GM23248 (cell line): ENCODE measurements around the gene BMPR2. TPM values are rescaled to one million over a fixed set of nuclear protein-coding genes. Genes with fewer than 3 reads are reported as not detected.
A peak's percentile ranks its signal among the peaks of the same experiment; 100 is the strongest.
"Not testable (repeated sequence)": the region's sequence is repeated elsewhere in the genome, so short reads cannot be mapped to it uniquely, and the experiment has no call there.

Experiments
- DNase-seq: peaks from one replicate; pipeline ENCODE4 v3.0.0-alpha.2; 2015
- H2AFZ ChIP-seq: fragments of 200-600 bp; sonication (generic); 2 replicates; pipeline ENCODE4 v1.6.1; 2016; ENCODE audit warnings: antibody characterized with exemption
- H3F3A ChIP-seq: fragments of 200-600 bp; sonication (generic); 2 replicates; pipeline ENCODE4 v1.6.1; 2016; ENCODE audit warnings: mild to moderate bottlenecking, antibody characterized with exemption, mixed run types; ENCODE audit not compliant: insufficient read depth
- H3K27ac ChIP-seq: fragments of 200-600 bp; sonication (generic); 2 replicates; pipeline ENCODE4 v1.5.1; 2016; ENCODE audit warnings: mild to moderate bottlenecking
- H3K27me3 ChIP-seq: fragments of 200-600 bp; sonication (generic); replicated peaks from 2 replicates; pipeline ENCODE4 v1.6.1; 2016; ENCODE audit warnings: mild to moderate bottlenecking; ENCODE audit not compliant: insufficient read depth
- H3K36me3 ChIP-seq: fragments of 200-600 bp; sonication (generic); 2 replicates; pipeline ENCODE4 v1.6.1; 2016; ENCODE audit warnings: low read depth, mild to moderate bottlenecking
- H3K4me1 ChIP-seq: fragments of 200-600 bp; sonication (generic); 2 replicates; pipeline ENCODE4 v1.6.1; 2016; ENCODE audit warnings: mild to moderate bottlenecking; ENCODE audit not compliant: insufficient read depth
- H3K4me2 ChIP-seq: fragments of 200-600 bp; sonication (generic); one replicate; pipeline ENCODE4 v1.6.1; 2016; ENCODE audit warnings: mild to moderate bottlenecking; ENCODE audit not compliant: unreplicated experiment
- H3K4me3 ChIP-seq: fragments of 200-600 bp; sonication (generic); 2 replicates; pipeline ENCODE4 v1.5.1; 2016; ENCODE audit warnings: mild to moderate bottlenecking
- H3K79me2 ChIP-seq: fragments of 200-600 bp; sonication (generic); 2 replicates; pipeline ENCODE4 v1.6.1; 2016; ENCODE audit warnings: mild to moderate bottlenecking; ENCODE audit not compliant: insufficient read depth
- H3K9ac ChIP-seq: fragments of 200-600 bp; sonication (generic); 2 replicates; pipeline ENCODE4 v1.6.1; 2016; ENCODE audit warnings: mild to moderate bottlenecking
- H3K9me2 ChIP-seq: fragments of 200-600 bp; sonication (generic); 2 replicates; pipeline ENCODE4 v1.6.1; 2016; ENCODE audit warnings: mixed run types, mild to moderate bottlenecking, moderate library complexity; ENCODE audit not compliant: insufficient read depth
- H3K9me3 ChIP-seq: fragments of 200-600 bp; sonication (generic); one replicate; pipeline ENCODE4 v1.6.1; 2017; ENCODE audit warnings: low read depth
- H4K20me1 ChIP-seq: fragments of 200-600 bp; sonication (generic); 2 replicates; pipeline ENCODE4 v1.6.0; 2016; ENCODE audit not compliant: insufficient read depth
- EZH2 ChIP-seq: fragments of 200-600 bp; sonication (generic); IDR thresholded peaks from 2 replicates; pipeline ENCODE4 v1.6.1; 2018; ENCODE audit warnings: antibody characterized with exemption, mild to moderate bottlenecking; ENCODE audit not compliant: insufficient read depth, poor library complexity, severe bottlenecking
- EZH2phosphoT487 ChIP-seq: fragments of 200-600 bp; sonication (generic); IDR thresholded peaks from 2 replicates; pipeline ENCODE4 v1.6.1; 2018; ENCODE audit warnings: antibody characterized with exemption, moderate library complexity, mild to moderate bottlenecking, low read depth; ENCODE audit not compliant: insufficient read depth
- WGBS, 2 experiments: methylation state at CpG; one replicate each; pipeline ENCODE4 v1.1.6; 2015 to 2017; ENCODE audit warnings: low lambda C conversion rate in 2 of 2, low coverage in 1 of 2; ENCODE audit errors: missing lambda C conversion rate in 2 of 2; 5-methylcytosine and 5-hydroxymethylcytosine counted together
- in situ Hi-C: fragments of 300-500 bp; cut with MboI; formaldehyde crosslinking; loops from 2 replicates; pipeline ENCODE4 v1.15.0; 2020
- polyA plus RNA-seq: library from polyadenylated mRNA; unstranded; fragments of >200 nt; fragmentation: Nextera tagmentation; extraction: Ambion mirVana; gene quantifications from 2 replicates; pipeline ENCODE4 v1.2.1, GENCODE V29; 2016
- total RNA-seq: library from RNA; depleted of rRNA; stranded (reverse); fragments of >200 nt; shearing (Covaris generic); gene quantifications from 2 replicates; pipeline ENCODE4 v1.2.3, GENCODE V29; 2014

BMPR2 gene
- total and polyA plus RNA-seq, 2 experiments from 2014 or later, result 17.8 to 31.3 TPM

GRCh38 chr2:202542142-202542541 is 166.0 kb downstream of the BMPR2 start:
- no peak overlapping the region for H2AFZ ChIP-seq
- DNase-seq, result no peak
- no peak overlapping the region for H3K4me2 ChIP-seq
- in situ Hi-C loops, result no loop called here
- H3K79me2 ChIP-seq, result 0 out of 2 replicates have a peak, but pooled peaks cover 7% of the 10 kb centered on the region
- H3K9me2 ChIP-seq, result no peaks in the 10 kb centered on the region
- no peaks in the 10 kb centered on the region for H3K4me1 ChIP-seq
- H3F3A ChIP-seq, result no peaks in the 10 kb centered on the region
- no peak overlapping the region for H3K27ac ChIP-seq
- H3K9me3 ChIP-seq, result no peaks in the 10 kb centered on the region
- no peaks in the 10 kb centered on the region for H4K20me1 ChIP-seq
- no peak for TF ChIP-seq EZH2
- no peak for TF ChIP-seq EZH2phosphoT487
- H3K36me3 ChIP-seq, result no peaks in the 10 kb centered on the region
- no peak overlapping the region for H3K4me3 ChIP-seq
- WGBS, 2 experiments, result 18 to 22% methylated on average over 3 of the region's 3 CpGs
- no peaks in the 10 kb centered on the region for H3K27me3 ChIP-seq
- no peak overlapping the region for H3K9ac ChIP-seq

- H3K4me2 ChIP-seq, result no peak overlapping the region
- no peaks in the 10 kb centered on the region for H3K27me3 ChIP-seq
- H2AFZ ChIP-seq, result no peak overlapping the region
- no peaks in the 10 kb centered on the region for H3K9me3 ChIP-seq
- H3K9me2 ChIP-seq, result no peaks in the 10 kb centered on the region
- WGBS, 2 experiments, result 38 to 50% methylated on average over 1 of the region's 1 CpG
- H3K79me2 ChIP-seq, result no peaks in the 10 kb centered on the region
- no peak for TF ChIP-seq EZH2phosphoT487
- TF ChIP-seq EZH2, result no peak
- peak; percentile 24 for DNase-seq
- in situ Hi-C loops, result no loop called here
- no peak overlapping the region for H3K27ac ChIP-seq
- no peaks in the 10 kb centered on the region for H3F3A ChIP-seq
- H4K20me1 ChIP-seq, result no peaks in the 10 kb centered on the region
- H3K36me3 ChIP-seq, result no peaks in the 10 kb centered on the region
- no peak overlapping the region for H3K4me3 ChIP-seq
- H3K4me1 ChIP-seq, result no peaks in the 10 kb centered on the region
- no peak overlapping the region for H3K9ac ChIP-seq
Measured at GRCh38 chr2:202545523-202545922, 169.4 kb downstream of the BMPR2 start.

- Histone ChIP-seq H3K4me3 (no peak overlapping the region), H3K9me3 (no peaks in the 10 kb centered on the region), H2AFZ (no peak overlapping the region), H3F3A (no peaks in the 10 kb centered on the region), H3K9ac (no peak overlapping the region), H3K27ac (no peak overlapping the region), H4K20me1 (no peaks in the 10 kb centered on the region), H3K79me2 (no peaks in the 10 kb centered on the region), H3K36me3 (no peaks in the 10 kb centered on the region), H3K9me2 (no peaks in the 10 kb centered on the region), H3K27me3 (no peaks in the 10 kb centered on the region), H3K4me2 (no peak overlapping the region), H3K4me1 (no peaks in the 10 kb centered on the region)
- DNase-seq, result no peak
- WGBS, 2 experiments, result 78 to 86% methylated on average over 2 of the region's 2 CpGs
- in situ Hi-C loops, result no loop called here
- TF ChIP-seq EZH2 (no peak), EZH2phosphoT487 (no peak)
Measured at GRCh38 chr2:202545931-202546330, 169.8 kb downstream of the BMPR2 start.

GRCh38 chr2:202546499-202547141 is 170.5 kb downstream of the BMPR2 start:
- H3K27ac ChIP-seq, H3K4me1 ChIP-seq, H4K20me1 ChIP-seq, H3K9me3 ChIP-seq, H3K4me2 ChIP-seq, H2AFZ ChIP-seq, DNase-seq, H3K36me3 ChIP-seq, H3K79me2 ChIP-seq, in situ Hi-C loops, H3K4me3 ChIP-seq, H3K9me2 ChIP-seq, H3F3A ChIP-seq, H3K27me3 ChIP-seq, H3K9ac ChIP-seq: not testable (repeated sequence)
- WGBS, 2 experiments, result 95 to 96% methylated on average over 13 of the region's 13 CpGs

- TF ChIP-seq EZH2phosphoT487 (no peak), EZH2 (no peak)
- no peaks in the 10 kb centered on the region for H3K79me2 ChIP-seq
- no peak overlapping the region for H3K4me3 ChIP-seq
- no peak overlapping the region for H3K9ac ChIP-seq
- no peaks in the 10 kb centered on the region for H3F3A ChIP-seq
- no peak for DNase-seq
- no peak overlapping the region for H2AFZ ChIP-seq
- H3K27ac ChIP-seq, result no peak overlapping the region
- in situ Hi-C loops, result no loop called here
- WGBS, 2 experiments, result 81 to 88% methylated on average over 2 of the region's 2 CpGs
- H3K9me2 ChIP-seq, result no peaks in the 10 kb centered on the region
- H3K9me3 ChIP-seq, result no peaks in the 10 kb centered on the region
- no peaks in the 10 kb centered on the region for H3K4me1 ChIP-seq
- H4K20me1 ChIP-seq, result no peaks in the 10 kb centered on the region
- peaks cover 12% of the 10 kb centered on the region; the same call in 1 of the 2 replicates for H3K36me3 ChIP-seq
- H3K27me3 ChIP-seq, result no peaks in the 10 kb centered on the region
- no peak overlapping the region for H3K4me2 ChIP-seq
Measured at GRCh38 chr2:202548240-202548639, 172.1 kb downstream of the BMPR2 start.

- in situ Hi-C loops, result not testable (repeated sequence)
- 89 to 90% methylated on average over 10 of the region's 10 CpGs for WGBS, 2 experiments
Measured at GRCh38 chr2:202551000-202551399, 174.9 kb downstream of the BMPR2 start.

More at GRCh38 chr2:202551000-202551399, 174.9 kb downstream of the BMPR2 start:
- not testable (repeated sequence) for H3K4me2 ChIP-seq, H3F3A ChIP-seq, H4K20me1 ChIP-seq, H3K27me3 ChIP-seq, H3K79me2 ChIP-seq, H3K9ac ChIP-seq, H3K9me3 ChIP-seq, H3K4me3 ChIP-seq, H3K4me1 ChIP-seq, H2AFZ ChIP-seq, DNase-seq, H3K9me2 ChIP-seq, H3K27ac ChIP-seq
- H3K36me3 ChIP-seq, result peaks cover 33% of the 10 kb centered on the region; the same call in 1 of the 2 replicates
